LHCN-M2 (cell line): ENCODE results near the gene VSTM2L. TPM values are rescaled to one million over a fixed set of nuclear protein-coding genes. Genes with fewer than 3 reads are reported as not detected.
A peak's percentile ranks its signal among the peaks of the same experiment; 100 is the strongest.

Experiments
- DNase-seq: peaks from one replicate; pipeline ENCODE4 v3.0.0-alpha.2; 2012; ENCODE audit warnings: low read depth
- total RNA-seq: library from RNA; depleted of rRNA; stranded (reverse); fragments of >200 nt; gene quantifications from 2 replicates; pipeline ENCODE4 v1.2.3, GENCODE V29; 2014

The VSTM2L gene
- total RNA-seq, 1 experiment from 2014 or later, result 35.2 TPM

GRCh38 chr20:37899105-37900045 is 3.6 kb upstream of the VSTM2L start:
- DNase-seq, result no peak

DNA sequence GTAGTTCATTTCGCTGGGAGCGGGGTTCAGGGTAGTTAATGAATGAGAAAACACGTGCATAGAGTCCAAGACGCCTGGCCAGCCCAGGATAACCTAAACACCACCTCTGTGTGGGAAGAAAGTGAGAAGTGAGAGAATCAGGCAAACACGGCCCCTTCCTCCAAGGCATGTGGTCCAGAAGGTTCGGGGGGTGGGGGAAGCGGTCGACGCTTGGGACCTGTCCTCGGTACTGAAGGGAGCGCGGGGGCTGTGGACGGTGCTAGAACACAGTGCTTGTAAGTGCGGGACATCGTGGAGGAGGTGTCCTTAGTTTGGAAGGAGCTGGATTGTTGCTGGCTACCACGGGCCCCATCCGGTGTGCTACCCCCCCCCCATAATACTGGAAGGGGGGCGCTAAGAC is 1.7 kb upstream of the VSTM2L start:
- DNase-seq, result no peak

DNA sequence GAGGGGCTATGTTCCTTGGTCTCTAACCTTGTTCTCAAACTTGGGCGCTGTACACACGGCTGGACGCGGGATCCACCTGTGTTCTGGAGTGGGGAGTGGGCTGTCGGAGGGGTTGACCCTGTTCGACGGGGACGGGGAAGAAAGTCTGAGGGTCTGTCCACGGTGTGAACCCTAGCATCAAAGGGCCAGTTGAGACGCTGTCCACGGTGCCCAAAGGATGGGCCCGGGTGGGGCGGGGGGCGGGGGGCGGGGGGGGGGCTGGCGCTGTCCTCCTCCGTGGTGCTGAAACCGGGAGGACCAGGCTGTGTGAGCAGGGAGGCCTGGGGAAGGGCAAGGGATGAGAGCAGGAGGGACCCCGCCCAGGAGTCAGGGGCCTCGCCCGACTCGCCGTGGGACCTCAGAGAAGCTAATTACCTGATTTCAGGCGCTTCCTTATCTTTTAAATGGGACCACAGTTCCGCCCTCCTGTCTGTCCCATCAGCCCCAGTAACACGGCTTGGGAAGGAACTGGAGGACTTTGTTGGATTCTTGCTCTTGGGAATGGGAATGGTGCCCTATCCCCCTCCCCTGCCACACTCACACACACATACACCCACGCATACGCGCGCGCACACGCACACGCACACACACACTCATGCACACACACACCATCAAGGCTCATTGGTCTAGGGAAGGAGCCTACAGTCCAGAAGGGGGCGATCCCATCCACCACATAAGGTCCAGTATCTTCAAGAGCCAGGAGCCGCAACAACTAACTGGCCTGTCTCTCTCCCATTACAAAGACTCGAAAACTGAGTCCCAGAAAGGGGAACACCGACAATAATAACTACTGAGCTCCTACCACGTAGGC is 1.0 kb upstream of the VSTM2L start:
- peak; percentile 84 for DNase-seq

DNA sequence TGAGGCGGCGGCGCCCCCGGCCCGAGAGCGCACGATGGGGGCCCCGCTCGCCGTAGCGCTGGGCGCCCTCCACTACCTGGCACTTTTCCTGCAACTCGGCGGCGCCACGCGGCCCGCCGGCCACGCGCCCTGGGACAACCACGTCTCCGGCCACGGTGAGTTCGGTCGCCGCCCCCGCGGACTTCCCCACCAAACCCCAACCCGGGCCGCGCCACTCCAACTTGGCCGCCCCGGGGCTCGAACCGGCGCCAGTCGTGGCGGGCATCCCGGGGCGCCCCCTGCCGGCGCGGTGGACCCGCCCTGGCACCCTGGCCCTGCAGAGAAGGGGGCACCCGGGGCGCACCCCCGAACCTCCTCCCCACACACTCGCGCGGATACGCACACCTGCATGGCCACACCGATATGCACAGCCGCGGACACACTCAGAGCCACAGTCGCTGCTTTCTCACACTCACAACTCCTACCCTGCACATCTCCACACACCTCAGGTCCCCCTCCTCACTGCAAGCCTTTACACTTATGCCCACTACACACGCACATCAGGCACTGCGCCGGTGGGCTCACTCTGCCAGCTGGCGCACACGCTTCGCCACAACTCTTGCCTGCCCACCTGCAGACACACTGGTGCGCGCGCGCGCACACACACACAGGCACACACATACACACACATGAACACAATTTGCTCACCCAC is 535 bp downstream of the VSTM2L start:
- DNase-seq, result no peak

- no peak for DNase-seq
Observed at GRCh38 chr20:37904008-37904642, 1.2 kb downstream of the VSTM2L start.

DNA sequence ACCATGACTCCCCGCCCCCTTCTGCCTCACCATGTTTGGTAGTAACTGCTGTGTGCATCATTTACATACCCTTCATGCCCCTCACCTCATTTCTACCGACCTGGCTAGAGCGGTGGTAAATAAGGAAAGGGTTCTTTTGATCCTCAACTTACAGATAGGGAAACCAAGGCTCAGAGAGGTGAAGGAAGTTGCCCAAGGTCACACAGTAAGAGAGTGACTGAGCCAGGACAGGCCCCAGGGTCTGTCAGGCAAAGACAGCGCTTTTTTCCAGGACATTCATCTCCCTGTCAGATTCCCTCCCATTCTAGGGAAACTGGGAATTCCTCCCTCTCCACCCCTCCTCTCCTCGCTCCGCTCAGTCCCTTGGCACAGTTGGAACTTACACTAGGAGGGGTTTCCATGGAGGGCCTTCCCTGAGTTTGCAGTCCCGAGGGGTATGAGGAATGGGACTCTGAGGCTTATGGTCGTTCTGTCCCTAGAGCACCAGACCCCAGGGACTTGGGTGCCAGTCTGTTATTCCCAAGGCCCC is 2.0 kb downstream of the VSTM2L start:
- DNase-seq, result no peak

GRCh38 chr20:37905671-37906613 is 3.0 kb downstream of the VSTM2L start:
- DNase-seq, result no peak

DNA sequence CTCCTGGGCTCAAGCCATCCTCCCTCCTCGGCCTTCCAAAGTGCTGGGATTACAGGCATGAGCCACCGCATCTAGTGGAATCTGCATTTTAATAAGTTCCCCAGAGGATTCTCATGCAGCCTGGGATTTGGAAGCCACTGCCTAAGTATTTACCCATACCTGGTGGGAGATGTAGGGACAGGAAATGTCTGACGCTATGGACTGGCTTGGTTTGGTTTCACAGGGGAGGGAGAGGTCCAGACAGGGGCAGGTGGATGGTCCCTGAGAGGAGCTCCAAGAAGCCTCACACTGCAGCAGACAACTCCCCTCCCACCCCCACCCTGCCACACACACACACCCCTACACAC is 4.4 kb downstream of the VSTM2L start:
- DNase-seq, result no peak

DNA sequence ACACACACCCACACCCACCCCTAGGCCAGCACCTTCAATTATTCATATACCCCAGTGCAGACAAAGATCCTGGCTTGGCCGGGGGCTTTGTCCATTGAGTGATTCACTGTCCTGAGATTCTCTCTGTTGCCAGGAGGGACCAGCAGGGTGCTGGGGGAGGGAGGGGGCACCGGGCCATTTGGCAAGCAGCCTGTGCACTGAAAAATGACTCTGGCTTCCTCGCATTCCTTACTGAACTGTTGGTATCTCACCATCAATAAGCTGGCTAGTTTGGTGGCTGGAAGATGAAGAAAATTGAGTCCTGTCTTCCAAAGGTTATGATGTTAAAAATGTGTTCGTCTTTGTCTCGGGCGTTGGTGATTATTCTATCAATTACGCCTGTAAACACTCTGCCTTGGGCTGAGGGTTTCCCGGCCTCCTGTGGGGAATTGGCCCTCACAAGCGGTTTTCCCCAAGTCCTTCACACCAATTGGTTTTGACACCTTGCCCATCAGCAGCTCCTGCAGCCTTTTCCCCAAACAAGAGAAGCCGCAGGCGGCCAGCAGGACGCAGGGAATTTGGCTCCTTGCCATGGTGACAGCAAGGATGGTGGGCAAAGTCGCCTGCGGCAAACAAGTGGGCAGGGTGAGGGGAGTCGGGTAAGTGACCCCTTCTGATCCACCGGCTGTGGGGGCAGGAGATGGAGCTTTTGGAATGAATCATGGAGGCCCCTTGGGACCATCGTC is 4.9 kb downstream of the VSTM2L start:
- peak; percentile 81 for DNase-seq

DNA sequence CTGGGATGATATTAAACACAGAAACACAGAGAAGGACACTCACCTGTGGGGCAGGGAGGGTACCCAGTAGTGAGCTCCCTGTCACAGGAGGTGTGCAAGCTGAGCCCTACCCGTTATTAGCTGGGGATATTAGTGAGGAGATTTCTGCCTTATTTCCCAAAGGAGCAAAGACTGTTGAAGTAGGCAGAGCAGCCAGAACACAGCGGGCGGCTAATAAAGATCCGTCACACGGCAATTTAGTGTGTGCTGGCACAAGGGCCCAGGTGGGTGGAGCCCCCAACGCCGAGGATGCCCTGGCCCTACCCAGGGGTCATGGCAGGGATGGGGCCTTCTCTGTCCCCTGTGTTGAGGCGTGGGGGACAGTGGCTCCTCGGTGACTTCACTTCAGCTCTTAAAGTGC is 8.3 kb downstream of the VSTM2L start:
- no peak for DNase-seq

DNA sequence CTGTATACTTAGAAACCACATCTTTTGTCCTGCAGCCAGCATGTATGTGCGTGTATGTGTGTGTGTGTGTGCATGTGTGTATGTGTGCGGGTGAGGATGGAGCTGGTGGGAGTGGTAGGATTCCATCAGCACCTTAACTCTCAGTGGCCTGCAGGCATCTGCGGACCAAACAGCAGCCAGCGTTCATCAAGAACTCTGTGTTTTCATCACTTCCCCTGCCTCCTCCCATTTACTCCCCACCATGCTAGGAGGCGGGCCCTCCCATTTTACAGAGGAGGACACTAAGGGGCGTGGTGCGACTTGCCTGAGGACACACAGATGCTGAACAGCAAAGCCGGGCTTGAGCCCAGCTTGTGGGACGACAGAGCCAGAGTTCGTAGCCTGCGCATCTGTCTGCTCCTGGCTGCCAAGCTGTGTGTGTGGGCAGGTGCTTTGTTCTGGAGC is 8.9 kb downstream of the VSTM2L start:
- no peak for DNase-seq

GRCh38 chr20:37912874-37913273 is 9.9 kb downstream of the VSTM2L start:
- no peak for DNase-seq

DNA sequence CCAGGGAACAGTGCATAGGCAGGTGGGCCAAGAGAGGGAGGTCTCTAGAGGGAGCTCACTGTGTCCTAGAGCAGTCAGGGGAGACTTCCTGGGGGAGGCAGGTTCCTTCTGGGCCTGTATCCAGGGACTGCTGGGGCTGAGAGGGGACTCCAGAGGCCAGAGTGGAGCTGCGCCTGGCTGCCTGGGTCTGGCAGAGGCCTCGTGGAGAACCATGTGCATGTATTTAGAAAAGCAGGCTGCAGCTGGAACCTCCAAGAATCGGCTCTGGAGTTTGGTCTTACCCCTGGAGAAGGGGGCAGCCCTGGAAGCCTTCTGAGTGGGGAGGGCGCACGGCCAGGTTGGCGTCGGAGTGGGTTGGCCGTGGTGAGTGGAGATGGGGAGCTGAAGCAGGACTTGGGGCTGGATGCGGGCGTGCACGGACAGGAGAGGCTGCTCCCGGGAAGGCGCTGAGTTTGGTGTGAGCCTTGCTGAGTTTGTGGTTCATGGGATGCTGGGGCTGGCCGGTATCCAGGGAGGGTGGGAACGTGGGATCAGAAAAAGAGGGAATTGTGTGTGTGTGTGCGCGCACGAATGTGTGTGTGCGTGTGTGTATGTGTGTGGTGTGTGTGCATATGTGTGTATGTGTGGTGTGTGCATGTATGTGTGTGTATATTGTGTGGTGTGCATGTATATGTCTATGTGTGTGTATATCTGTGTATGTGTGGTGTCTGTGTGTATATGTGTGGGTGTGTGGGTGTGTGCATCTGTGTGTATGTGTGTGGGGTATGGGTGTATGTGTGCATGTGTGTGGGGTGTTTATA is 10.8 kb downstream of the VSTM2L start:
- DNase-seq, result no peak

- no peak for DNase-seq
Observed at GRCh38 chr20:37914367-37914671, 11.4 kb downstream of the VSTM2L start.

GRCh38 chr20:37914672-37915433 is 11.9 kb downstream of the VSTM2L start:
- DNase-seq, result no peak

DNA sequence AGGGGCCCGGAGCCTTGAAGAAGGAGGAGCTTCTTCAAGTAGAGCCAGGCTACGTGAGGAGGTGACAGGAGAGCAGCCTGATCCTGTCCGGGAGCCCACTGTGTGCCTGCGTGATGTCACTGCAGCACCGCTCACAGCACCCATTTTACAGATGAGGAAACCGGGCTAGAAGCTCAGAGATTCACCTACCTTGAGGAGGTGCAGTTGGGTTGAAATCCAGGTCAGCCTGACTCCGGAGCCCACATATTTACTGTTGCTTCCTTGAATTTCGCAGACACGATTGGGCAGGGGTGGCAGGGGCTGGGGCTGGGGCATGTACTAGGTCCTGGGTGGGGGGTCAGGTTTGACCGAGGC is 12.5 kb downstream of the VSTM2L start:
- DNase-seq, result no peak

DNA sequence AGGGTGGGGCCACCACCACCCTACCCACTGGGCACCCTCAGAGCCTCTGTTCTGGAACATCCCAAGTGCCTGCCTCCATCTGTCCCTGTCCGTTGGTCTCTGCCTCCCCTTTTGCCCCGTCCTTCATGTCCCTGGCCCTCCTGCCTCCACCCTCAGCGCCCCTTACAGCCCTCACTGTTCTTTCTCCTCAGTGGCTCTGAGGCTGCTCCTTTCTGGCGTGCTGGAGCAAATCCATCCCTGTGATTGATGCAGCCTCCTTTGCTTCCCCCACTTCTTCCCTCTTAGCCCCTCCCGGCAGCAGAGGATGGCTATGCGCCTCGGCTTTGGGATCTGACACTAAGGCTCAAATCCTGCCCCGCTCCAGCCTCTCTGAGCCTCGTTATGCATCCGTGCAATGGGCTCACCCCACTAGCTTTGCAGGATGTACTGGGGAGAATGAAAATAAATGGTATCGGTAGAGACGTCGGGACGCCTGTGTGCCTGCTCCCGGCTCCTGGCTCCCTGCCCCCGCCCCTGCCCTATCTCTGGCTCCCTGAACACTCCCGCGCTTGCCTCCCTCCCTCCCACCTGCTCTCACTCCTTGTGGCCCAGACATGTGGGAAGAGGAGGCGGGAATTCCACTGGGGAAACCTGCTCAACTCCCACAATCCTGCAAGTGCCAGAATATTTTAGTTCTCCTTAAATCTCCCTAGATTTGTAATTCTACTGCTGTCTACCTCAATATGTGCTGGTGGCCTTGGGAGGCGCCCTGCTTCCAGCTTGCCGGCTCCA is 13.1 kb downstream of the VSTM2L start:
- DNase-seq, result no peak
